Stimulated activated CD4-positive, alpha-beta T cell treated with anti-CD3 and anti-CD28 coated beads, Interleukin-15, amount 100 ng/mL, for 48 hours (primary cell): ENCODE measurements around the gene PCNP.
"Not testable (repeated sequence)": the region's sequence is repeated elsewhere in the genome, so short reads cannot be mapped to it uniquely, and the experiment has no call there.

Source experiments
- DNase-seq, 2 donors: peaks; one replicate each; pipeline ENCODE4 v3.0.0-alpha.2; 2020; ENCODE audit warnings: low read depth in 2 of 2

The PCNP gene

GRCh38 chr3:101573449-101574387 lies at the start of gene PCNP:
PCNP (plus strand) TSS chr3:101574180; CDS start chr3:101574216, 36 bp downstream.
- peak; percentile 98 for DNase-seq

GRCh38 chr3:101527441-101527840 lies 46.5 kb upstream of the PCNP start:
- no peak for DNase-seq

GRCh38 chr3:101527906-101528305 lies 46.1 kb upstream of the PCNP start:
- no peak for DNase-seq

- no peak for DNase-seq
These were observed 43.9 kb upstream of the PCNP start for GRCh38 chr3:101529816-101530685.

- DNase-seq = no peak
These were observed 43.3 kb upstream of the PCNP start for GRCh38 chr3:101530686-101531047.

GRCh38 chr3:101531473-101532086 lies 42.4 kb upstream of the PCNP start:
- DNase-seq = no peak

- DNase-seq = no peak
These were observed 41.0 kb upstream of the PCNP start for GRCh38 chr3:101532783-101533602.

GRCh38 chr3:101533603-101533968 lies 40.4 kb upstream of the PCNP start:
- DNase-seq = no peak

GRCh38 chr3:101535221-101535620 lies 38.8 kb upstream of the PCNP start:
- DNase-seq = no peak

GRCh38 chr3:101536266-101536665 lies 37.7 kb upstream of the PCNP start:
- DNase-seq = no peak

- DNase-seq = not testable (repeated sequence)
These were observed 37.0 kb upstream of the PCNP start for GRCh38 chr3:101536955-101537354.

GRCh38 chr3:101542957-101543356 lies 31.0 kb upstream of the PCNP start:
- DNase-seq = no peak

GRCh38 chr3:101544161-101544850 lies 29.7 kb upstream of the PCNP start:
- no peak for DNase-seq

- DNase-seq = no peak
These were observed 25.4 kb upstream of the PCNP start for GRCh38 chr3:101548527-101549105.

GRCh38 chr3:101549473-101549872 lies 24.5 kb upstream of the PCNP start:
- DNase-seq = no peak

GRCh38 chr3:101551359-101552081 lies 22.5 kb upstream of the PCNP start:
- not testable (repeated sequence) for DNase-seq

GRCh38 chr3:101553381-101553780 lies 20.6 kb upstream of the PCNP start:
- not testable (repeated sequence) for DNase-seq

GRCh38 chr3:101556064-101556463 lies 17.9 kb upstream of the PCNP start:
- DNase-seq = no peak

GRCh38 chr3:101561630-101562328 lies 12.2 kb upstream of the PCNP start, which contains the start of gene TRMT10C:
TRMT10C (plus strand) TSS chr3:101561868; CDS start chr3:101564782, 2,914 bp downstream.
- DNase-seq = peak; percentile 86 to 89
